NT2/D1 (cell line): ENCODE data around the gene NOC2L.

Experiments
- DNase-seq: peaks from one replicate; pipeline ENCODE4 v3.0.0-alpha.2; 2011; ENCODE audit warnings: low read depth, low spot score
- H3K27me3 ChIP-seq: 2 replicates; pipeline ENCODE4 v1.6.0; 2011; ENCODE audit warnings: mild to moderate bottlenecking; ENCODE audit not compliant: insufficient read length, insufficient read depth
- H3K36me3 ChIP-seq: 2 replicates; pipeline ENCODE4 v1.6.1; 2011; ENCODE audit warnings: mild to moderate bottlenecking, low read length, mixed read lengths; ENCODE audit not compliant: insufficient read depth, insufficient read length
- H3K4me1 ChIP-seq: 2 replicates; pipeline ENCODE4 v1.5.1; 2011; ENCODE audit not compliant: insufficient read depth, insufficient read length
- H3K4me3 ChIP-seq: 2 replicates; pipeline ENCODE4 v1.5.1; 2011; ENCODE audit warnings: low read depth; ENCODE audit not compliant: insufficient read length
- H3K9ac ChIP-seq: 2 replicates; pipeline ENCODE4 v1.6.0; 2011; ENCODE audit warnings: low read depth; ENCODE audit not compliant: insufficient read length
- H3K9me3 ChIP-seq: 2 replicates; pipeline ENCODE4 v1.5.1; 2011; ENCODE audit warnings: mild to moderate bottlenecking, low read length; ENCODE audit not compliant: insufficient read depth
- SUZ12 ChIP-seq: IDR thresholded peaks from 2 replicates; pipeline ENCODE4 v1.6.1; 2011; ENCODE audit not compliant: insufficient read length, insufficient read depth; ENCODE audit errors: extremely low read depth
- YY1 ChIP-seq: IDR thresholded peaks from 2 replicates; pipeline ENCODE4 v1.6.1; 2011; ENCODE audit not compliant: insufficient read length, insufficient read depth
- ZNF274 ChIP-seq: IDR thresholded peaks from 2 replicates; pipeline ENCODE4 v1.6.1; 2011; ENCODE audit warnings: mild to moderate bottlenecking, low read depth, low read length

The NOC2L gene

GRCh38 chr1:927234-927633 lies 31.8 kb downstream of the NOC2L start:
- Histone ChIP-seq H3K27me3 (peaks cover 80% of the 10 kb centered on the region), H3K4me3 (no peak overlapping the region), H3K36me3 (no peaks in the 10 kb centered on the region), H3K4me1 (peaks cover 15% of the 10 kb centered on the region), H3K9me3 (no peaks in the 10 kb centered on the region), H3K9ac (no peak overlapping the region)
- TF ChIP-seq ZNF274 (no peak), SUZ12 (no peak), YY1 (no peak)
- no peak for DNase-seq

- no peak for DNase-seq
- Histone ChIP-seq H3K36me3 (no peaks in the 10 kb centered on the region), H3K9me3 (no peaks in the 10 kb centered on the region), H3K4me3 (peak overlapping the region; percentile 51), H3K27me3 (peaks cover 89% of the 10 kb centered on the region), H3K4me1 (peaks cover 19% of the 10 kb centered on the region), H3K9ac (peak overlapping the region; percentile 16)
- TF ChIP-seq YY1, result no peak
- TF ChIP-seq SUZ12, result peak; percentile 66
These were observed 33.3 kb downstream of the NOC2L start for GRCh38 chr1:925561-926421.

- DNase-seq, result no peak
- H3K4me3 ChIP-seq, result peak overlapping the region; percentile 51
- H3K27me3 ChIP-seq, result peaks cover 90% of the 10 kb centered on the region
- H3K9ac ChIP-seq, result peak overlapping the region; percentile 67
- H3K9me3 ChIP-seq, result no peaks in the 10 kb centered on the region
- peaks cover 18% of the 10 kb centered on the region for H3K4me1 ChIP-seq
- no peak for TF ChIP-seq YY1
- no peak for TF ChIP-seq SUZ12
- no peak for TF ChIP-seq ZNF274
- H3K36me3 ChIP-seq, result no peaks in the 10 kb centered on the region
These were observed 34.1 kb downstream of the NOC2L start for GRCh38 chr1:924656-925560.

GRCh38 chr1:923991-924655 lies 34.9 kb downstream of the NOC2L start:
- H3K36me3 ChIP-seq, result no peaks in the 10 kb centered on the region
- H3K4me3 ChIP-seq, result peak overlapping the region; percentile 51
- no peak for TF ChIP-seq YY1
- no peak for TF ChIP-seq SUZ12
- TF ChIP-seq ZNF274, result no peak
- H3K4me1 ChIP-seq, result peaks cover 18% of the 10 kb centered on the region
- DNase-seq, result no peak
- H3K9ac ChIP-seq, result peak overlapping the region; percentile 67
- H3K27me3 ChIP-seq, result peaks cover 91% of the 10 kb centered on the region
- H3K9me3 ChIP-seq, result no peaks in the 10 kb centered on the region

- peaks cover 94% of the 10 kb centered on the region for H3K27me3 ChIP-seq
- no peaks in the 10 kb centered on the region for H3K36me3 ChIP-seq
- no peaks in the 10 kb centered on the region for H3K9me3 ChIP-seq
- peak; percentile 47 for DNase-seq
- peaks cover 18% of the 10 kb centered on the region for H3K4me1 ChIP-seq
- H3K4me3 ChIP-seq, result peak within 1 kb of the TSS; percentile 51
- peak within 1 kb of the TSS; percentile 67 for H3K9ac ChIP-seq
- TF ChIP-seq ZNF274 (no peak), SUZ12 (no peak), YY1 (no peak)
These were observed 35.7 kb downstream of the NOC2L start, which contains the start of gene SAMD11 for GRCh38 chr1:923131-923990. TSS of gene SAMD11 (plus strand) at chr1:923923. CDS start at chr1:924432, 509 bp downstream.

GRCh38 chr1:921011-921837 lies 37.8 kb downstream of the NOC2L start:
- TF ChIP-seq ZNF274 (no peak), SUZ12 (no peak), YY1 (no peak)
- Histone ChIP-seq H3K27me3 (peaks cover 94% of the 10 kb centered on the region), H3K4me3 (no peak overlapping the region), H3K9me3 (no peaks in the 10 kb centered on the region), H3K4me1 (peaks cover 16% of the 10 kb centered on the region), H3K9ac (peak overlapping the region; percentile 16), H3K36me3 (no peaks in the 10 kb centered on the region)
- peak; percentile 59 for DNase-seq
